Right atrium auricular region (tissue), 2 donors: ENCODE data around the gene GPR107. TPM values are rescaled to one million over a fixed set of nuclear protein-coding genes. Genes with fewer than 3 reads are reported as not detected.

Source experiments
- DNase-seq: peaks from one replicate; pipeline ENCODE4 v3.0.0-alpha.2; 2019; ENCODE audit warnings: low spot score
- H3K27ac ChIP-seq, 2 donors: fragments of 200-600 bp; sonication (generic); 1 replicate in 1 of 2; 2 replicates in 1 of 2; pipeline ENCODE4 v1.5.1; 2016 to 2019
- H3K27me3 ChIP-seq, 2 donors: fragments of 200-600 bp; sonication (generic); one replicate each; pipeline versions ENCODE4 v1.5.1 to v1.6.0; 2017 to 2019
- H3K36me3 ChIP-seq: fragments of 200-600 bp; sonication (generic); one replicate; pipeline ENCODE4 v1.5.1; 2016
- H3K4me1 ChIP-seq, 2 donors: fragments of 200-600 bp; sonication (generic); one replicate each; pipeline versions ENCODE4 v1.5.1 to v1.6.0; 2017 to 2019
- H3K4me3 ChIP-seq, 2 donors: fragments of 200-600 bp; sonication (generic); 1 replicate in 1 of 2; 2 replicates in 1 of 2; pipeline ENCODE4 v1.5.1; 2017 to 2019; ENCODE audit warnings: mild to moderate bottlenecking in 1 of 2, moderate library complexity in 1 of 2
- H3K9me3 ChIP-seq, 2 donors: fragments of 200-600 bp; sonication (generic); one replicate each; pipeline ENCODE4 v1.5.1; 2019
- CTCF ChIP-seq, 2 donors: fragments of 200-600 bp; sonication (generic); IDR thresholded peaks; one replicate each; pipeline ENCODE4 v1.5.1; 2019; ENCODE audit warnings: antibody characterized with exemption in 2 of 2
- total RNA-seq, 2 donors: library from RNA; depleted of rRNA; stranded (reverse); fragments of >200 nt; gene quantifications; one replicate each; pipeline ENCODE4 v1.1.0, GENCODE V29; 2016

Gene GPR107
- total RNA-seq, 2 donors from 2014 or later: 16.2 to 16.9 TPM

- Histone ChIP-seq H3K27ac (no peak overlapping the region), H3K9me3 (no peaks in the 10 kb centered on the region), H3K36me3 (no peaks in the 10 kb centered on the region), H3K4me1 (peaks cover 0 to 28% of the 10 kb centered on the region in 2 donors), H3K4me3 (peak overlapping the region; percentile 82 to 98), H3K27me3 (no peaks in the 10 kb centered on the region)
- no peak for TF ChIP-seq CTCF (IDR thresholded peaks at IDR 0.05)
- no peak for DNase-seq
Measured at GRCh38 chr9:130054820-130055219, 1.1 kb downstream of the GPR107 start.

- Histone ChIP-seq H3K27me3 (no peaks in the 10 kb centered on the region), H3K27ac (no peak overlapping the region), H3K36me3 (no peaks in the 10 kb centered on the region), H3K4me3 (no peak overlapping the region), H3K4me1 (peaks cover 0 to 16% of the 10 kb centered on the region in 2 donors), H3K9me3 (no peaks in the 10 kb centered on the region)
- no peak for DNase-seq
- TF ChIP-seq CTCF (IDR thresholded peaks at IDR 0.05): no peak
Measured at GRCh38 chr9:130058154-130058553, 4.4 kb downstream of the GPR107 start.

- Histone ChIP-seq H3K27ac (no peak overlapping the region), H3K36me3 (no peaks in the 10 kb centered on the region), H3K27me3 (no peaks in the 10 kb centered on the region), H3K4me1 (peaks cover 0 to 15% of the 10 kb centered on the region in 2 donors), H3K9me3 (no peaks in the 10 kb centered on the region), H3K4me3 (no peak overlapping the region)
- TF ChIP-seq CTCF (IDR thresholded peaks at IDR 0.05): no peak
- DNase-seq: no peak
Measured at GRCh38 chr9:130058887-130059286, 5.2 kb downstream of the GPR107 start.

- Histone ChIP-seq H3K4me1 (peaks cover 0 to 3% of the 10 kb centered on the region in 2 donors), H3K27ac (no peak overlapping the region), H3K4me3 (no peak overlapping the region), H3K9me3 (no peaks in the 10 kb centered on the region), H3K27me3 (no peaks in the 10 kb centered on the region), H3K36me3 (no peaks in the 10 kb centered on the region)
- DNase-seq: no peak
- no peak for TF ChIP-seq CTCF (IDR thresholded peaks at IDR 0.05)
Measured at GRCh38 chr9:130060296-130060695, 6.6 kb downstream of the GPR107 start.

- H3K27me3 ChIP-seq: no peaks in the 10 kb centered on the region
- no peaks in the 10 kb centered on the region for H3K36me3 ChIP-seq
- peaks cover 0 to 7% of the 10 kb centered on the region in 2 donors for H3K4me1 ChIP-seq
- no peak overlapping the region for H3K4me3 ChIP-seq
- no peaks in the 10 kb centered on the region for H3K9me3 ChIP-seq
- TF ChIP-seq CTCF (IDR thresholded peaks at IDR 0.05): no peak
- no peak overlapping the region for H3K27ac ChIP-seq
- no peak for DNase-seq
Measured at GRCh38 chr9:130062750-130063149, 9.0 kb downstream of the GPR107 start.

- H3K9me3 ChIP-seq: no peaks in the 10 kb centered on the region
- no peak for TF ChIP-seq CTCF (IDR thresholded peaks at IDR 0.05)
- H3K4me1 ChIP-seq: peaks cover 0 to 11% of the 10 kb centered on the region in 2 donors
- H3K27ac ChIP-seq: no peak overlapping the region
- no peak overlapping the region for H3K4me3 ChIP-seq
- H3K27me3 ChIP-seq: no peaks in the 10 kb centered on the region
- no peaks in the 10 kb centered on the region for H3K36me3 ChIP-seq
- DNase-seq: no peak
Measured at GRCh38 chr9:130064621-130065020, 10.9 kb downstream of the GPR107 start.
